ENCODE results near the gene FBXW5.

GRCh38 chr9:136958473-136958872, 13.9 kb upstream of the FBXW5 start:
- TF ChIP-seq EZH2 (IDR thresholded peaks at IDR 0.05; ENCODE audit: insufficient read depth, poor library complexity, severe bottlenecking) (no peak), EZH2phosphoT487 (IDR thresholded peaks at IDR 0.05; ENCODE audit: insufficient read depth, low read depth) (no peak)

Data from GM23248 (cell line).